ENCODE data around the gene CYP4F8. TPM values are rescaled to one million over a fixed set of nuclear protein-coding genes. Genes with fewer than 3 reads are reported as not detected.
"Not testable (repeated sequence)": the region's sequence is repeated elsewhere in the genome, so short reads cannot be mapped to it uniquely, and the experiment has no call there.

The CYP4F8 gene
- total RNA-seq, 4 donors from 2014 or later = 4.6 to 16.4 (median 9.1) TPM

GRCh38 chr19:15644066-15644741 is 29.2 kb downstream of the CYP4F8 start:
- intact Hi-C loops (cut with DNase I; ENCODE audit: low total_unique reads) = no loop called here
- no peak for TF ChIP-seq POLR2A (IDR thresholded peaks at IDR 0.05)
- TF ChIP-seq, protein P1, sequence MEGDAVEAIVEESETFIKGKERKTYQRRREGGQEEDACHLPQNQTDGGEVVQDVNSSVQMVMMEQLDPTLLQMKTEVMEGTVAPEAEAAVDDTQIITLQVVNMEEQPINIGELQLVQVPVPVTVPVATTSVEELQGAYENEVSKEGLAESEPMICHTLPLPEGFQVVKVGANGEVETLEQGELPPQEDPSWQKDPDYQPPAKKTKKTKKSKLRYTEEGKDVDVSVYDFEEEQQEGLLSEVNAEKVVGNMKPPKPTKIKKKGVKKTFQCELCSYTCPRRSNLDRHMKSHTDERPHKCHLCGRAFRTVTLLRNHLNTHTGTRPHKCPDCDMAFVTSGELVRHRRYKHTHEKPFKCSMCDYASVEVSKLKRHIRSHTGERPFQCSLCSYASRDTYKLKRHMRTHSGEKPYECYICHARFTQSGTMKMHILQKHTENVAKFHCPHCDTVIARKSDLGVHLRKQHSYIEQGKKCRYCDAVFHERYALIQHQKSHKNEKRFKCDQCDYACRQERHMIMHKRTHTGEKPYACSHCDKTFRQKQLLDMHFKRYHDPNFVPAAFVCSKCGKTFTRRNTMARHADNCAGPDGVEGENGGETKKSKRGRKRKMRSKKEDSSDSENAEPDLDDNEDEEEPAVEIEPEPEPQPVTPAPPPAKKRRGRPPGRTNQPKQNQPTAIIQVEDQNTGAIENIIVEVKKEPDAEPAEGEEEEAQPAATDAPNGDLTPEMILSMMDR (IDR thresholded peaks at IDR 0.05) = no peak
- WGBS, 2 donors = 78 to 84% methylated on average over 3 of the region's 3 CpGs

GRCh38 chr19:15644816-15645215 is 29.8 kb downstream of the CYP4F8 start:
- no peak overlapping the region for H3K4me3 ChIP-seq (ENCODE audit: low read depth, poor library complexity, severe bottlenecking)
- intact Hi-C loops (cut with DNase I; ENCODE audit: low total_unique reads) = no loop called here
- TF ChIP-seq, protein P1 (IDR thresholded peaks at IDR 0.05) = no peak
- no peak for TF ChIP-seq POLR2A (IDR thresholded peaks at IDR 0.05)
- WGBS, 2 donors = 67 to 69% methylated on average over 3 of the region's 3 CpGs
- DNase-seq (ENCODE audit: low spot score in 2 of 2) = no peak

More at GRCh38 chr19:15644066-15644741, 29.2 kb downstream of the CYP4F8 start:
- H3K4me3 ChIP-seq (ENCODE audit: low read depth, poor library complexity, severe bottlenecking) = no peak overlapping the region
- DNase-seq (ENCODE audit: low spot score in 2 of 2) = no peak

- no peak overlapping the region for H3K4me3 ChIP-seq (ENCODE audit: low read depth, poor library complexity, severe bottlenecking)
- intact Hi-C loops (cut with DNase I; ENCODE audit: low total_unique reads) = no loop called here
- WGBS, 2 donors = 79 to 86% methylated on average over 2 of the region's 2 CpGs
- no peak for DNase-seq (ENCODE audit: low spot score in 2 of 2)
- TF ChIP-seq, protein P1 (IDR thresholded peaks at IDR 0.05) = no peak
- TF ChIP-seq POLR2A (IDR thresholded peaks at IDR 0.05) = no peak
Observed at GRCh38 chr19:15649526-15649925, 34.5 kb downstream of the CYP4F8 start.

DNA sequence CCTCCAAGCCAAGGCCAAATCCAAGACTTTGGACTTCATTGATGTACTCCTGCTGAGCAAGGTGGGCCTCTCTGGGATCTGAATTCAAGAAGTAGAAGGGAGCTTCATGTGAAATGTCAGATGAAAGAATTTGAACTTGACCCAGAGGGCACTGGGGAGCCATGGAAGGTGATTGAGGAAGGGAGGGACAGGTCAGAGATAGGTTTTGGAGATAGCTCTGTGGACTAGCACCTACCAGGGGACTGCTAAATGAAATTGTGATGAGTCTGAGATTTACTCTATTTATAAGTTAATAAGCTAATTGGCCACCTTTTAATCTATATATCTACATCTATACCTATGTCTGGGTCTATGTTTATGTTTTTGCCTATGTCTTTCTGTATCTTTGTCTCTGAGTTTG is 35.1 kb downstream of the CYP4F8 start:
- H3K4me3 ChIP-seq (ENCODE audit: low read depth, poor library complexity, severe bottlenecking); intact Hi-C loops (cut with DNase I; ENCODE audit: low total_unique reads); DNase-seq (ENCODE audit: low spot score in 2 of 2): not testable (repeated sequence)

- 65 to 82% methylated on average over 3 of the region's 3 CpGs for WGBS, 2 donors
Observed at GRCh38 chr19:15651791-15652190, 36.8 kb downstream of the CYP4F8 start.

GRCh38 chr19:15652559-15653278 is 37.7 kb downstream of the CYP4F8 start:
- TF ChIP-seq, protein P1 (IDR thresholded peaks at IDR 0.05) = no peak
- TF ChIP-seq POLR2A (IDR thresholded peaks at IDR 0.05) = no peak
- H3K4me3 ChIP-seq (ENCODE audit: low read depth, poor library complexity, severe bottlenecking) = no peak overlapping the region
- DNase-seq (ENCODE audit: low spot score in 2 of 2) = no peak
- WGBS, 2 donors = 63 to 79% methylated on average over 8 of the region's 8 CpGs
- intact Hi-C loops (cut with DNase I; ENCODE audit: low total_unique reads) = no loop called here

More at GRCh38 chr19:15651791-15652190, 36.8 kb downstream of the CYP4F8 start:
- intact Hi-C loops (cut with DNase I; ENCODE audit: low total_unique reads) = no loop called here
- no peak for DNase-seq (ENCODE audit: low spot score in 2 of 2)
- TF ChIP-seq POLR2A (IDR thresholded peaks at IDR 0.05) = no peak
- TF ChIP-seq, protein P1 (IDR thresholded peaks at IDR 0.05) = no peak
- no peak overlapping the region for H3K4me3 ChIP-seq (ENCODE audit: low read depth, poor library complexity, severe bottlenecking)

All from lower leg skin (tissue), 4 donors.